Lung (tissue), 12 donors: ENCODE measurements around the gene ZCCHC24. TPM values are rescaled to one million over a fixed set of nuclear protein-coding genes. Genes with fewer than 3 reads are reported as not detected.

Source experiments
- ATAC-seq: fragments of 200-7000 bp; cut with Tn5 transposase; one replicate; pipeline ENCODE4 v1.9.1; 2020; ENCODE audit warnings: moderate number of reproducible peaks; ENCODE audit not compliant: insufficient read depth, low FRiP score
- DNase-seq, 3 donors: peaks; one replicate each; pipeline ENCODE4 v3.0.0-alpha.2; 2013 to 2017
- H3K27ac ChIP-seq, 2 donors: one replicate each; pipeline ENCODE4 v1.5.1; 2013; ENCODE audit warnings: mild to moderate bottlenecking in 2 of 2, moderate library complexity in 2 of 2, control low read depth in 1 of 2, inconsistent platforms in 1 of 2, low read depth in 1 of 2, low read length in 1 of 2
- H3K27me3 ChIP-seq, 3 donors: one replicate each; pipeline ENCODE4 v1.5.1; 2013; ENCODE audit warnings: low read length in 2 of 3; ENCODE audit not compliant: control insufficient read depth in 3 of 3, insufficient read depth in 3 of 3
- H3K36me3 ChIP-seq, 4 donors: one replicate each; pipeline ENCODE4 v1.5.1; 2013; ENCODE audit warnings: low read length in 4 of 4, mild to moderate bottlenecking in 1 of 4, moderate library complexity in 1 of 4; ENCODE audit not compliant: control insufficient read depth in 4 of 4, insufficient read depth in 4 of 4
- H3K4me1 ChIP-seq, 5 donors: one replicate each; pipeline ENCODE4 v1.5.1; 2013; ENCODE audit warnings: low read length in 5 of 5, mild to moderate bottlenecking in 2 of 5, moderate library complexity in 1 of 5; ENCODE audit not compliant: control insufficient read depth in 5 of 5, insufficient read depth in 5 of 5
- H3K4me3 ChIP-seq: one replicate; pipeline ENCODE4 v1.5.1; 2013; ENCODE audit warnings: mild to moderate bottlenecking, control low read depth, moderate library complexity
- H3K9ac ChIP-seq, 2 donors: one replicate each; pipeline ENCODE4 v1.5.1; 2013; ENCODE audit warnings: low read length in 2 of 2, control low read depth in 1 of 2; ENCODE audit not compliant: insufficient read depth in 1 of 2
- H3K9me3 ChIP-seq, 4 donors: one replicate each; pipeline ENCODE4 v1.5.1; 2013; ENCODE audit warnings: low read length in 3 of 4, mild to moderate bottlenecking in 1 of 4, moderate library complexity in 1 of 4; ENCODE audit not compliant: control insufficient read depth in 4 of 4, insufficient read depth in 3 of 4
- CTCF ChIP-seq: IDR thresholded peaks from 2 replicates; pipeline ENCODE4 v1.5.1; 2012; ENCODE audit warnings: mild to moderate bottlenecking; ENCODE audit errors: control extremely low read depth, extremely low read depth
- WGBS, 2 donors: extraction: QIAGEN DNeasy Blood & Tissue Kit; methylation state at CpG; one replicate each; pipeline ENCODE4 v1.1.7; 2013; 5-methylcytosine and 5-hydroxymethylcytosine counted together
- polyA plus RNA-seq, 2 donors: library from polyadenylated mRNA; stranded (reverse); fragments of 200-250 nt; gene quantifications; one replicate each; pipeline ENCODE4 v1.2.1, GENCODE V29; 2013
- total RNA-seq, 2 donors: library from RNA; depleted of rRNA in 1 of 2; stranded (reverse); fragments of >200 nt in 1 of 2; gene quantifications; one replicate each; pipeline ENCODE4 v1.2.1, GENCODE V29; 2014 to 2021
- donor health status: control.
- donor health status: control.
- donor health status: Bipolar disorder and iron deficiency.
- donor health status: healthy.
- donor health status: DM: yes; HTN: yes; CAD: no.

ZCCHC24 gene
- total and polyA plus RNA-seq, 4 donors = 10.4 to 33.5 (median 13.5) TPM

- 67 to 79% methylated on average over 13 of the region's 13 CpGs for WGBS, 2 donors
- no peaks in the 10 kb centered on the region for H3K27me3 ChIP-seq
- no peaks in the 10 kb centered on the region for H3K9me3 ChIP-seq
- DNase-seq = peak; percentile 90 to 96 (median 94)
- ATAC-seq = no peak
- no peak overlapping the region for H3K4me3 ChIP-seq
- no peak overlapping the region for H3K9ac ChIP-seq
- H3K27ac ChIP-seq = peak overlapping the region in 1 of 2 donors; percentile 84
- peaks cover 0 to 2% (median 0%) of the 10 kb centered on the region in 4 donors for H3K36me3 ChIP-seq
- peaks cover 22 to 100% (median 74%) of the 10 kb centered on the region in 5 donors for H3K4me1 ChIP-seq
- no peak for TF ChIP-seq CTCF
Measured at GRCh38 chr10:79405221-79405994, 40.0 kb downstream of the ZCCHC24 start.

DNA sequence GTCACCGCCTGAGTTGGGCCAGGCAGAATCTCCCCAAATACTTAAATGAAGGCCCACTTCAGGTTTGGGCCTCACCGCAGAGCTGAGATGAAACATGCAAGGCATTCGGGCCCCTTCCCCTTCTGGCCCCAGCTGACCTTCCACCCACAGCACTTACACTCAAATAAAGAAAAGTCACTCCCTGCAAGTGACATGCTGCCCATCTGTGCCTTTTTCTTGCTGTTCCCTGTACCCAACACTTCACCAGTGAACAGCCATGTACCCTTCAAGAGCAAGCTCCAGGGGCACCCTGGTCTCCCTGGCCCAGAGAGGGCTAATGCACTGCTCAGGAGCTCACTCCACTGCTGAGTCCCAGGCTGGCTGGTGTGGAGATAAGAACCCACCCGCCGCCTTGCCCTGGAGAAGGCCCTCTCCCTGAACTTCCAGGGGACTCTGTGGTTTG, 40.7 kb downstream of the ZCCHC24 start:
- 69 to 77% methylated on average over 5 of the region's 5 CpGs for WGBS, 2 donors
- no peaks in the 10 kb centered on the region for H3K9me3 ChIP-seq
- H3K9ac ChIP-seq = no peak overlapping the region
- TF ChIP-seq CTCF = no peak
- peaks cover 0 to 2% (median 0%) of the 10 kb centered on the region in 4 donors for H3K36me3 ChIP-seq
- peak in 1 of 3 donors; percentile 12 for DNase-seq
- ATAC-seq = no peak
- H3K27me3 ChIP-seq = no peaks in the 10 kb centered on the region
- no peak overlapping the region for H3K4me3 ChIP-seq
- H3K4me1 ChIP-seq = peaks cover 25 to 100% (median 74%) of the 10 kb centered on the region in 5 donors
- H3K27ac ChIP-seq = peak overlapping the region; percentile 2 to 84

DNA sequence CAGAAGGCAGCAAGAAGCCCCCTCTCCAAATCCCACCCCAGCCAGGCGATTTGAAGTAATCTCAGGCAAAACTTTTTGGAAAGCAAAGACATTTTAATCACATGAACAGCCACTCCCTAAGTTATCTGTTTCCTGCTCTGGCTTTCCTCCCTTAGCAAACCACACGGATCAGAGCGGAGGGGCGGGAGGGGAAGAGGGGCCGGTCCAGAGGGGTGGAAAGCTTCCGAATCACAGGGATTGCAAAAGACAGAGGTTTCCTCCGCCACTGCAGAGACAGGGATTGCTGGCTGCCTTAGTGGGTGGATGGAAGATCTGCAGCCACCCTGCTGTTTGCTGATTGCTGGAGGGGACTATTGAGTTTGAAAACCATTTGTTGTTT, 41.2 kb downstream of the ZCCHC24 start:
- H3K9me3 ChIP-seq = no peaks in the 10 kb centered on the region
- no peak overlapping the region for H3K4me3 ChIP-seq
- H3K9ac ChIP-seq = no peak overlapping the region
- H3K27ac ChIP-seq = peak overlapping the region; percentile 45 to 84
- ATAC-seq (peak; percentile 62), DNase-seq (peak; percentile 90 to 97 (median 95))
- no peak for TF ChIP-seq CTCF
- peaks cover 29 to 100% (median 77%) of the 10 kb centered on the region in 5 donors for H3K4me1 ChIP-seq
- WGBS, 2 donors = 5 to 38% methylated on average over 6 to 7 of the region's 7 CpGs
- H3K36me3 ChIP-seq = peaks cover 0 to 2% (median 0%) of the 10 kb centered on the region in 4 donors
- no peaks in the 10 kb centered on the region for H3K27me3 ChIP-seq
